CD8-positive, alpha-beta memory T cell (primary cell): ENCODE results near the gene DNAH10. TPM values are rescaled to one million over a fixed set of nuclear protein-coding genes. Genes with fewer than 3 reads are reported as not detected.

ENCODE experiments used
- CTCF ChIA-PET: fragments of 350-600 bp; sonication (Branson Sonifier 250); formaldehyde crosslinking; loops from one replicate; lab custom pipeline; 2021; ENCODE audit warnings: antibody characterized with exemption; lab: Charles Lee
- POLR2A ChIA-PET: fragments of 350-600 bp; sonication (Branson Sonifier 250); formaldehyde crosslinking; loops from one replicate; lab custom pipeline; 2021; ENCODE audit warnings: antibody characterized with exemption; lab: Charles Lee
- DNase-seq, 5 donors: peaks; one replicate each; pipeline versions ENCODE4 v3.0.0 to v3.0.0-alpha.2; 2020 to 2022; ENCODE audit warnings: mixed read lengths in 1 of 5
- H3K27ac ChIP-seq: one replicate; pipeline ENCODE4 v1.7.0; 2013; ENCODE audit warnings: low read depth, mild to moderate bottlenecking, low read length, moderate library complexity
- H3K27me3 ChIP-seq: 2 replicates; pipeline ENCODE4 v1.7.0; 2013; ENCODE audit warnings: low read length, mild to moderate bottlenecking; ENCODE audit not compliant: insufficient read depth, poor library complexity, severe bottlenecking
- H3K36me3 ChIP-seq: 2 replicates; pipeline ENCODE4 v1.7.0; 2013; ENCODE audit warnings: mild to moderate bottlenecking, low read length, moderate library complexity; ENCODE audit not compliant: insufficient read depth
- H3K4me1 ChIP-seq: 2 replicates; pipeline ENCODE4 v1.7.0; 2013; ENCODE audit warnings: mild to moderate bottlenecking, low read length, moderate library complexity; ENCODE audit not compliant: insufficient read depth
- H3K4me3 ChIP-seq: 2 replicates; pipeline ENCODE4 v1.7.0; 2013; ENCODE audit warnings: mild to moderate bottlenecking, low read length
- H3K9me3 ChIP-seq: 2 replicates; pipeline ENCODE4 v1.7.0; 2013; ENCODE audit warnings: mild to moderate bottlenecking, low read length
- H3K27ac Mint-ChIP-seq, 8 donors: one replicate each; pipeline ENCODE4 v1.8.0; 2020 to 2021; ENCODE audit warnings: mixed read lengths in 8 of 8, mild to moderate bottlenecking in 6 of 8, inconsistent platforms in 3 of 8, moderate library complexity in 3 of 8
- H3K27me3 Mint-ChIP-seq, 2 donors: one replicate each; pipeline ENCODE4 v1.8.0; 2020 to 2021; ENCODE audit warnings: mixed read lengths in 2 of 2, mild to moderate bottlenecking in 1 of 2, moderate library complexity in 1 of 2
- H3K36me3 Mint-ChIP-seq, 3 donors: one replicate each; pipeline ENCODE4 v1.8.0; 2020 to 2021; ENCODE audit warnings: mixed read lengths in 3 of 3, inconsistent platforms in 1 of 3, mild to moderate bottlenecking in 1 of 3
- H3K4me1 Mint-ChIP-seq, 3 donors: one replicate each; pipeline ENCODE4 v1.8.0; 2020 to 2021; ENCODE audit warnings: mixed read lengths in 3 of 3, inconsistent platforms in 1 of 3, mild to moderate bottlenecking in 1 of 3
- H3K4me3 Mint-ChIP-seq, 7 donors: one replicate each; pipeline ENCODE4 v1.8.0; 2020 to 2021; ENCODE audit warnings: mixed read lengths in 7 of 7, mild to moderate bottlenecking in 6 of 7, moderate library complexity in 4 of 7, inconsistent platforms in 2 of 7
- H3K9me3 Mint-ChIP-seq, 5 donors: one replicate each; pipeline ENCODE4 v1.8.0; 2020 to 2022; ENCODE audit warnings: mixed read lengths in 5 of 5, mild to moderate bottlenecking in 3 of 5, moderate library complexity in 2 of 5, inconsistent platforms in 1 of 5
- polyA plus RNA-seq: library from polyadenylated mRNA; unstranded; fragments of 300-500 nt; fragmentation: Illumina TruSeq; gene quantifications from one replicate; pipeline ENCODE4 v1.2.3, GENCODE V29; 2021
- total RNA-seq, 2 experiments: library from RNA; stranded (reverse); gene quantifications; one replicate each; pipeline ENCODE4 v1.2.3, GENCODE V29; 2021

The DNAH10 gene
- total and polyA plus RNA-seq, 3 experiments from 2014 or later, result 0.09 to 0.13 TPM; not detected in 1

DNA sequence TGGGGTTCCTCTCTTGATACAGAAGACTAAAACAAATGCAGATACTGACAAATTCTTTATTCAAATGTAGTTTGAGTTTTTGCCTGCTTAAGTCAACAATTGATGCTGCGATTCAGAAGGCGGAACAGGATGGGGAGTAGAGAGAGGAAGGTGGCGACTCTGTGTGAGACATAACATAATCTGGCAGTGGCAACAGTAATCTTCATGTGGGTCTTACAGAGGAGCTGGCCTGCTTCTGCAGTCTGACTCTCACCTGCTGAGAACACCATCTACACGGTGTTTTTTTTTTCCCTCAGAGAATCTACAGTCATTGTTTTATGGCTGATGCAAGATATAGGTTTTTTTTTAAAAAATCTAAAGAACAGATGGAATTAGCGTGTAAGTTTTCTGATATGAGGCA, 200.4 kb downstream of the DNAH10 start:
- Histone ChIP-seq H3K9me3 (no peaks in the 10 kb centered on the region), H3K36me3 (no peaks in the 10 kb centered on the region), H3K27me3 (no peaks in the 10 kb centered on the region), H3K27ac (no peak overlapping the region), H3K4me3 (no peak overlapping the region), H3K4me1 (no peaks in the 10 kb centered on the region)
- Mint-ChIP-seq H3K36me3 (peaks cover 0 to 26% (median 2%) of the 10 kb centered on the region in 3 donors), H3K4me3 (no peak overlapping the region), H3K27me3 (no peaks in the 10 kb centered on the region), H3K9me3 (no peaks in the 10 kb centered on the region), H3K4me1 (peaks cover under 1 to 8% (median 6%) of the 10 kb centered on the region in 3 donors), H3K27ac (peak overlapping the region in 1 of 8 donors; percentile 67)
- no peak for DNase-seq
- POLR2A ChIA-PET, result no interaction called here
- CTCF ChIA-PET, result interaction anchor here (1.6 kb wide), 1 partner anchor 58 kb away, joined by 4 read pairs; no protein-coding TSS in a partner anchor

DNA sequence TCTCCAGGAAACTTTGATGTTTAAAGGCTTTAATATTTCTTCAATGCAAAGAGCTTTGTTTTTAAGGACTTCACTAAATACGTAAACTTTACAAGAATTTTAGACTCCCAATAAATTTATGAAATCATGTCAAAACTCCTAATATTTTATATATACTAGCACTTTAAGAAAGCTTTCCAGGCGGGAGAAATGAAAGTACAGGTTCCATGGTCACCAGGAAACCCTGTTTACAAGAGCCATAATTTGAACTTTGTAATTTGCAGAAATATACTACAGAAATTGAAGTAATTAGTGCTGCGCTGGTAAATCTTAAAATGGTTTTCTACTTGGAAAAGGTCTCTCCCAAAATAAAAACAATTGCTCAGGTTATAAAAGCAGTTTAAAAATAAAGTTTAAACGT, 201.7 kb downstream of the DNAH10 start:
- no peaks in the 10 kb centered on the region for H3K4me1 ChIP-seq
- H3K9me3 ChIP-seq, result no peaks in the 10 kb centered on the region
- no peak for DNase-seq
- peaks cover 0 to 24% (median 2%) of the 10 kb centered on the region in 3 donors for H3K36me3 Mint-ChIP-seq
- peaks cover 2 to 17% (median 13%) of the 10 kb centered on the region in 3 donors for H3K4me1 Mint-ChIP-seq
- H3K9me3 Mint-ChIP-seq, result no peaks in the 10 kb centered on the region
- ChIA-PET POLR2A (no interaction called here), CTCF (interaction anchor here (1.3 to 2.2 kb wide), 2 partner anchors 23 to 25 kb away, joined by 4 read pairs; no protein-coding TSS in a partner anchor)
- no peak overlapping the region for H3K4me3 ChIP-seq
- H3K27ac Mint-ChIP-seq, result no peak overlapping the region
- H3K4me3 Mint-ChIP-seq, result no peak overlapping the region
- H3K27me3 Mint-ChIP-seq, result no peaks in the 10 kb centered on the region
- no peak overlapping the region for H3K27ac ChIP-seq
- H3K27me3 ChIP-seq, result no peaks in the 10 kb centered on the region
- H3K36me3 ChIP-seq, result no peaks in the 10 kb centered on the region

DNA sequence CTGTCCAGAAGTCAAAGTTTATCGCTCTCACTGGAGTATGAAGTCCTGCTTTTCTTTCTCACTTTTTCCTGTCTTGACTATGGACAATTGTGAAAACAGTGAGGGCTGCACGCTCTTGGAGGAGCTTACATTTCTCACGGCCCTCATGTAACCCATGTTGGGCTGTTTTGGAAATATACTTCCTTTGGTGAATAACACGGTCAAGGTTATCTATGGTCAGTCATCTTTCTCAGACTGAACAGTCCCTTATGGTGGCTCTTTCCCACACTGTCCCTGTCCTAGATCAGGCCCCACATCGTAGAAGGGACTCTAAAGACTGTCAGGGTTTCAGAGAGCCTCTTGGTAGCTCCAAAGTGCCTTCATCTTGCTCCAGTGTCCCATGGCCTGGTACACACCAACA, 203.3 kb downstream of the DNAH10 start:
- no peak overlapping the region for H3K27ac Mint-ChIP-seq
- Histone ChIP-seq H3K9me3 (no peaks in the 10 kb centered on the region), H3K27ac (no peak overlapping the region), H3K36me3 (no peaks in the 10 kb centered on the region), H3K27me3 (no peaks in the 10 kb centered on the region), H3K4me3 (no peak overlapping the region), H3K4me1 (no peaks in the 10 kb centered on the region)
- H3K4me1 Mint-ChIP-seq, result peaks cover 7 to 31% (median 27%) of the 10 kb centered on the region in 3 donors
- ChIA-PET CTCF (interaction anchor here (2.2 kb wide), 1 partner anchor 27 kb away, joined by 4 read pairs; no protein-coding TSS in a partner anchor), POLR2A (no interaction called here)
- H3K36me3 Mint-ChIP-seq, result peaks cover 0 to 20% (median 2%) of the 10 kb centered on the region in 3 donors
- H3K27me3 Mint-ChIP-seq, result no peaks in the 10 kb centered on the region
- DNase-seq, result no peak
- H3K4me3 Mint-ChIP-seq, result no peak overlapping the region
- no peaks in the 10 kb centered on the region for H3K9me3 Mint-ChIP-seq

DNA sequence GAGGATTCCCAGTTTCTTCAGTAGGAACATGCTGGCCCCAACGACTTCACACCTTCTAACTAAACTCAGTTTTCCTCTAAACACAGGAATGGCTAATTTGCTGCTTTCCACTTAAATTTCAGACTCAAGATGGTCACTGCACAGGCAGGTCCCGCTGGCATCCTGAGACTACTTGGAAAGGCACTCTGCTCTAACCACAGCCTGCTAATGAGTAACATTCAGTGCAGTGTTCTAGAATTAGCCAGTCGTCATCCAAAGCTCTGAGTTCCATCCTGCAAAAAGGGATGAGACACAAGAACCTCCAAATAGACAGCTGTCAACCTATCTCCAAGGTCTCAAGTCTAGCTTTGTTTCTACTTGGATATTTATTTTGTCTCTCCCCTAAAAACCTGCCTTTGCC, 204.5 kb downstream of the DNAH10 start:
- Histone ChIP-seq H3K27ac (no peak overlapping the region), H3K9me3 (no peaks in the 10 kb centered on the region), H3K27me3 (no peaks in the 10 kb centered on the region), H3K4me3 (no peak overlapping the region), H3K36me3 (no peaks in the 10 kb centered on the region), H3K4me1 (peaks cover 6% of the 10 kb centered on the region)
- Mint-ChIP-seq H3K4me3 (no peak overlapping the region), H3K27me3 (no peaks in the 10 kb centered on the region), H3K27ac (peak overlapping the region in 1 of 8 donors; percentile 37), H3K9me3 (no peaks in the 10 kb centered on the region), H3K4me1 (peaks cover 16 to 43% (median 39%) of the 10 kb centered on the region in 3 donors), H3K36me3 (peaks cover 0 to 18% (median 2%) of the 10 kb centered on the region in 3 donors)
- no peak for DNase-seq
- POLR2A ChIA-PET, result interaction anchor here (0.6 kb wide), 1 partner anchor 35 kb away, joined by 4 read pairs; no protein-coding TSS in a partner anchor
- CTCF ChIA-PET, result no interaction called here

DNA sequence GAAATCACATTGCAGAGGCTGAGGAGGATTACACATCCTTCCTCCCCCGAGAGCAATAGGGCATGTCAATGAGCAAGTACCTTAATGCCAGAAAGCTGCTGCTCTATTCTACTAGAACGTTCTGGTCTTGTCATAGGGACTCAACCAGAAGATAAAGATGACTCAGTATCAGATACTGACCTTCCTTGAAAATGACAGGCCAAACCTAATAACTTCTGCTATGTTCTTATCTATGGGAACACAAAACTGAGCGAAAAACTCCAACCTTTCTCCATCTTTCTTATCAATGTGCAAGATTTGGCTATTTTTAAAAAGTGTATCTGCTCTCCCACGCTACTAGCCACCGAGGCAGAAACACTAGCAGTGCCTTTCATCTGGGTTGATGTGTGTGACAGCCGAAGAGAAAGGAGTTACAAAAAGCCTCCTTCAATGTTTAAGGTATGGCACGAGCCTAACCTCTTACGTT, 205.1 kb downstream of the DNAH10 start:
- Mint-ChIP-seq H3K4me3 (no peak overlapping the region), H3K36me3 (peaks cover 0 to 20% (median 2%) of the 10 kb centered on the region in 3 donors), H3K27me3 (no peaks in the 10 kb centered on the region), H3K9me3 (no peaks in the 10 kb centered on the region), H3K4me1 (peaks cover 17 to 45% (median 41%) of the 10 kb centered on the region in 3 donors), H3K27ac (no peak overlapping the region)
- POLR2A ChIA-PET, result no interaction called here
- Histone ChIP-seq H3K9me3 (no peaks in the 10 kb centered on the region), H3K27me3 (no peaks in the 10 kb centered on the region), H3K27ac (no peak overlapping the region), H3K4me3 (no peak overlapping the region), H3K36me3 (no peaks in the 10 kb centered on the region), H3K4me1 (peaks cover 6% of the 10 kb centered on the region)
- no peak for DNase-seq
- CTCF ChIA-PET, result no interaction called here

DNA sequence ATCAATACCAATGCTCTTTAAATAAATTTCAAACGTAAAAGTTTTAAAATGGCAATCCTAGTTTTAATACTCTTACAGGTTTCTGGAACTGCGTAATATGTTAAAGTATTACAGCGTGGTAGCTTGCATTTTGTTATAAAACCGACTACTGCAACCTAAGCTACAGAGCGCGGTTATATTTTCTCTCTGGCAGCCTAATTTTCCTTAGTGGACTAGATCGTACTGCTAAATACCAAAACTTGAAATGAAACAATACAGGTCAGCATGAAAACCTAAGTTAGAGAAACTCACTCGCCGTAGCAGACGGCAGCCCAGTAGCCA, 209.3 kb downstream of the DNAH10 start:
- Histone ChIP-seq H3K27ac (peak overlapping the region; percentile 62), H3K4me3 (peak overlapping the region; percentile 42), H3K36me3 (peaks cover 4% of the 10 kb centered on the region), H3K27me3 (no peaks in the 10 kb centered on the region), H3K4me1 (peaks cover 18% of the 10 kb centered on the region), H3K9me3 (no peaks in the 10 kb centered on the region)
- H3K27me3 Mint-ChIP-seq, result no peaks in the 10 kb centered on the region
- H3K27ac Mint-ChIP-seq, result peak overlapping the region; percentile 89 to 98 (median 92)
- H3K36me3 Mint-ChIP-seq, result peaks cover 0 to 22% (median 4%) of the 10 kb centered on the region in 3 donors
- peak overlapping the region; percentile 88 to 97 (median 92) for H3K4me3 Mint-ChIP-seq
- POLR2A ChIA-PET, result interaction anchor here (0.5 to 0.7 kb wide), 4 partner anchors 39 to 875 kb away, joined by 3 to 7 read pairs (median 4); partner anchors contain the start of gene DDX55
- CTCF ChIA-PET, result interaction anchor here (1.2 to 1.3 kb wide), 2 partner anchors 11 to 34 kb away, joined by 4 to 5 read pairs; no protein-coding TSS in a partner anchor
- no peak for DNase-seq
- no peaks in the 10 kb centered on the region for H3K9me3 Mint-ChIP-seq
- peaks cover 28 to 59% (median 59%) of the 10 kb centered on the region in 3 donors for H3K4me1 Mint-ChIP-seq

DNA sequence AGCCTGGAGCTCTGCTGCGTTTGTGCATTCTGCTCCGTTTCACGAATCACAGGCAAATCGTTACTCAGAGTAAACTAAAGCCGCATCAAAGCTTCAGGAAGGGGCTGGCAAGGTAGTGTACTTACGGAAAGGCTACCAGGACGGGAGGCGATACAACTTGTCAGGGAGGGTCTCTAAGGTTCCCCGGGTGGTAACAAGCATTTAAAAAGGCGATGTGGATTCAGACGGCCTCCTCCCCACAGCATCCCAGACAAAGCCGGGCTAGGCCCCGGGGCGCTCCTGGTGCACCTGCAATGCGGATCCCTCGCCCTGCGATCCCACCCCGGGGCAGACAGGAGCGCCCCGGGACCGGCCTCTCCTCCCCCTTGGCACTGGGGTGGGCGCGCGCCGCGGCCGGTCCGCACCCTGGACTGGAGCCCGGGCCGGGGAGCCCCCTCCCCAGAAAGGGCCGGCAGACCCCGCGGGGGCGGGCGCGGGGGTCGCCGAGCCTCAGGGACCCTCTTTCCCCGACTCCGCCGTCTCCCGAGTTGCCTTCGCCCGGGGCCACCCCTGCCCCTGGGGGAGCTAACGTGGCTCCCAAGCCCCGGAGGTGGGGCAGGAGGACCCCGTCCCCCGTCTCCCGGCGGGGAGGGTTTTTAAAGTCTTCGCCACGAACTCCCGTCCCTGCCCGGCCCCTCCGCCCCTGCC, 209.8 kb downstream of the DNAH10 start:
- H3K27ac ChIP-seq, result peak overlapping the region; percentile 62
- H3K9me3 Mint-ChIP-seq, result no peaks in the 10 kb centered on the region
- peak; percentile 12 to 57 (median 38) for DNase-seq
- no peaks in the 10 kb centered on the region for H3K9me3 ChIP-seq
- no peaks in the 10 kb centered on the region for H3K27me3 ChIP-seq
- ChIA-PET POLR2A (interaction anchor here (0.7 to 1.0 kb wide), 3 partner anchors 57 to 544 kb away, joined by 3 to 7 read pairs (median 3); partner anchors contain the start of gene DDX55), CTCF (interaction anchor here (1.2 to 1.3 kb wide), 2 partner anchors 12 to 34 kb away, joined by 4 to 5 read pairs; no protein-coding TSS in a partner anchor)
- peaks cover 18% of the 10 kb centered on the region for H3K4me1 ChIP-seq
- H3K36me3 Mint-ChIP-seq, result peaks cover 0 to 23% (median 4%) of the 10 kb centered on the region in 3 donors
- H3K27me3 Mint-ChIP-seq, result no peaks in the 10 kb centered on the region
- H3K4me3 ChIP-seq, result peak overlapping the region; percentile 42
- peaks cover 28 to 59% (median 58%) of the 10 kb centered on the region in 3 donors for H3K4me1 Mint-ChIP-seq
- H3K27ac Mint-ChIP-seq, result peak overlapping the region; percentile 89 to 98 (median 92)
- peaks cover 4% of the 10 kb centered on the region for H3K36me3 ChIP-seq
- H3K4me3 Mint-ChIP-seq, result peak overlapping the region; percentile 88 to 97 (median 92)
